SK-N-SH treated with all-trans-retinoic acid at 6 μM for 48 hours (cell line): ENCODE measurements around the gene TRIP11.

Experiments
- ISL1 ChIP-seq: fragments of 250-450 bp; sonication (Bioruptor Pico); IDR thresholded peaks from 2 replicates; pipeline ENCODE4 v2.1.2; 2022; ENCODE audit warnings: mild to moderate bottlenecking, moderate library complexity
- RARB ChIP-seq: fragments of 250-450 bp; sonication (Bioruptor Pico); IDR thresholded peaks from 2 replicates; pipeline ENCODE4 v1.8.0; 2021; ENCODE audit warnings: mild to moderate bottlenecking, moderate library complexity
- TCF4 ChIP-seq: fragments of 250-450 bp; sonication (Bioruptor Pico); IDR thresholded peaks from 2 replicates; pipeline ENCODE4 v1.8.0; 2021; ENCODE audit warnings: mild to moderate bottlenecking, moderate library complexity, borderline replicate concordance
- TOX ChIP-seq: fragments of 250-450 bp; sonication (Bioruptor Pico); IDR thresholded peaks from 2 replicates; pipeline ENCODE4 v1.8.0; 2021; ENCODE audit warnings: mild to moderate bottlenecking, moderate library complexity, borderline replicate concordance
- ZFP3 ChIP-seq: fragments of 250-450 bp; sonication (Bioruptor Pico); IDR thresholded peaks from 2 replicates; pipeline ENCODE4 v1.5.0; 2020; ENCODE audit warnings: mild to moderate bottlenecking, moderate library complexity
- ZFP30 ChIP-seq: fragments of 450-650 bp; formaldehyde crosslinking; IDR thresholded peaks from 2 replicates; pipeline ENCODE4 v1.5.0; 2022; ENCODE audit warnings: mild to moderate bottlenecking, moderate library complexity
- ZNF8 ChIP-seq: fragments of 450-650 bp; formaldehyde crosslinking; IDR thresholded peaks from 2 replicates; pipeline ENCODE4 v1.5.0; 2020; ENCODE audit warnings: mild to moderate bottlenecking, moderate library complexity

DNA sequence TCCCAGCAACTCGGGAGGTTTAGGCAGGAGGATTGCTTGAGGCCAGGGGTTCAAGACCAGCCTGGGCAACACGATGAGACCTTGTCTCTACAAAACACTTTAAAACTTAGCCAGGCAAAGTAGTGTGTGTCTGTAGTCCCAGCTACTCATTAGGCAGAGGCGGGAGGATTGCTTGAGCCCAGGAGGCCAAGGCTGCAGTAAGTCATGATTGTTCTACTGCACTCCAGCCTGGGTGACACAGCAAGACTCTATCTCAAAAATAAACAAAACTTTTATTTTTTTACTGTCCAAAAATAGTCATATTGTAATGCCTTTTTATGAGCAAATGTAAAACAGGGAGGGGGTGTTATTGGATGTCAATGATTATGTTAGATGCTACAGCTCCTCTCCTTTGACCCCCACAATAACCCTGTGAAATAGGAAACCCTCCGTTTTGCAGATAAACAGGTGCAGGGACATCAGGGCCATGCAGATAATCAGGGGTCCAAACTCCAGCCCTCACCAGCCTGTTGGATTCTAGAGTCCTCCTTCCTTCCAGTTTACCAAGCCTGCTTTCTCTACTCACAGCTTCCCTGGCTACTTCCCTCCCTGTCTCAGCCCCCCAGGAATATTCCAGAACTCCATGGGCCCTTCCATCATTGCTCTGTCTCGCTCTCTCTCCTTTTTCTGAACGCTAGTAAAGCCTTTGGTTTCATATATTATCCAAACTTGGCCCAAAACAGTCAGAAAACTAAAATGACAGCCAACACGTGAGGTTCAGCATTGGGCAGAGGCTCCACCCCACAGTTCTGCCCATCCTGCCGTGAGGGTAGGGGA is 86.5 kb downstream of the TRIP11 start:
- TF ChIP-seq TOX (CRISPR knock-in tag) (no peak), TCF4 (CRISPR knock-in tag) (no peak), ISL1 (CRISPR knock-in tag) (no peak), ZNF8 (CRISPR knock-in tag) (no peak), RARB (CRISPR knock-in tag) (no peak), ZFP30 (CRISPR knock-in tag) (no peak), ZFP3 (CRISPR knock-in tag) (no peak)
